Stimulated activated CD4-positive, alpha-beta T cell treated with anti-CD3 and anti-CD28 coated beads, Interleukin-15, amount 100 ng/mL, for 1 hour (primary cell): ENCODE data around the gene ZNF683.
"Not testable (repeated sequence)": the region's sequence is repeated elsewhere in the genome, so short reads cannot be mapped to it uniquely, and the experiment has no call there.

Experiments used
- DNase-seq, 2 donors: peaks; one replicate each; pipeline ENCODE4 v3.0.0-alpha.2; 2020; ENCODE audit warnings: low read depth in 1 of 2, low spot score in 1 of 2

Gene ZNF683

DNA sequence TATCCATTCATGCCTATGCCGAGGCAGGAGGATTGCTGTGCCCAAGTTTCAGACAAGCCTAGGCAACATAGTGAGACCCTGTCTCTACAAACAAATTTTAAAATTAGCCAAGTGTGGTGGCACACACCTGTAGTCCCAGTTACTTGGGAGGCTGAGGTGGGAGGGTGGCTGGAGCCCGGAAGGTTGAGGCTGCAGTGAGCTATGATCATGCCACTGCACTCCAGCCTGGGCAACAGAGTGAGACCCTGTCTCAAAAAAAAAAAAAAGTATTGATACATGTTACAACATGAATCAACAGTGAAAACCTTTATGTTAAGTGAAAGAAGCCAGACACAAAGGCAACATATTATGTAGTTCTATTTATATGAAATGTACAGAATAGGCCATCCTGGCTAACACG is 12.5 kb upstream of the ZNF683 start:
- not testable (repeated sequence) for DNase-seq

DNA sequence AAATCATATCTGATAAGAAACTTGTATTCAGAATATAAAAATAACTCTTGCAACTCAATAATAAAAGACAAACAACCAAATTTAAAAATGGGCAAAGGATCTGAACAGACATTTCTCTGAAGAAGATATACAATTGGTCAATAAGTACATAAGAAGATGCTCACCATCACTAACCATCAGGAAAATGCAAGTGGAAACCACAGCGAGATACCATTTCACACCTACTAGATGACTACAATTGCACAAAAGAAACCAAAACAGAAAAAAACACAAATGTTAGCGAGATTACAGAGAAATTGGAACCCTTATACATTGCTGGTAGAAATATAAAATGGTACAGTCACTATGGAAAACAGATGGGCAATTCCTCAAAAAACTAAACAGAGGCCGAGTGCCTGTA is 11.5 kb upstream of the ZNF683 start:
- DNase-seq: no peak

DNA sequence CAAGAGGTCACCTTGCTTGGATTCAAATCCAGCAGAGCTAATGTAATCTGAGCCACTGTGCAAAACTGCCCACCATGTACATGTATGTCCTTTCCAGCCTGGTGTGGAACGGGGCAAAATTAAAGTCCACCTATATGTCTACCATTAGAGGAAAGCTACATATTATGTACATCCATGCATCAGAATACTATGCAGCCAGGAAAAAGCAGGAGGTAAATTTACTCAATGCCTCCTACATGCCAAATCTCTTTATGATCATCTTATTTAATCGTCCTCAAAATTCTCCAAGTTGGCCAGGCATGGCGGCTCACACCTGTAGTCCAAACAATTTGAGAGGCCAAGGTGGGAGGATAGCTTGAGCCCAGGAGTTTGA is 6.3 kb upstream of the ZNF683 start:
- no peak for DNase-seq

DNA sequence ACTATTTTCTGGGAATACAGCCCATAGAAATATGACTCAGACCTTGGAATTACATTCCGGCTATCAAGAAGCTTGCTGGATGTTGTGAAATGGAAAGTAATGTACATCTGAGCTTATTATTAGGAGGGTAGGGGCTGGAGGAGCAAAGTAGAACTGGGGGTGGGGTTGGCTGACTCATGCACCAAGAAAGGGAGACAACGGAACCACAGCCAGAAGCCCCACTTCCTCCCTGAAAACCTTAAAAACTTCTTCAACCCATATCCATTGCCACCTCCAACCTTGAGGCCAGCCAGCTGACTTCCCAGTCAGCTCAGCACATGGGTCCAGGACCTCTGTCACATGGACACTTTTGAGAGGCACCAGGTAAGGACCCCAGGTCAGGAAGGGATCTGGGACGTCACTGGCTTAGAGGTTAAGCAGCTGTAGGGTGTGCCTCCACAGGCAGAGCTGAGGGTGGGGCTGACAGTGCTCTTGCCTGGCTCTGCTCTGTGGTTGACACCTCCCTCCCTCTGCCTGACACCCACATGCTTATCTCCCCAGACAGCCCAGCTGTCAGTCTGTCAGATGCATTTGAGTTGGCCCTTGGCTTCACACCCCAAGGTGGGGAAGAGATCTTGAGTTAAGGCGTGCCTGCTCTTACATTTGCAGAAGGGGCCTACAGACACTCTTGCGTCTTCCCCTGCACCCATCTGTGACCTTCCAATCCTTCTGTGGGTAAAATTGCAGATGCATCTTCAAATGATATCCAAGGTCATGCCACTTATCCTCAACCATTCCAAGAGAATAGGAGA is 5.7 kb upstream of the ZNF683 start:
- peak; percentile 31 to 61 for DNase-seq

DNA sequence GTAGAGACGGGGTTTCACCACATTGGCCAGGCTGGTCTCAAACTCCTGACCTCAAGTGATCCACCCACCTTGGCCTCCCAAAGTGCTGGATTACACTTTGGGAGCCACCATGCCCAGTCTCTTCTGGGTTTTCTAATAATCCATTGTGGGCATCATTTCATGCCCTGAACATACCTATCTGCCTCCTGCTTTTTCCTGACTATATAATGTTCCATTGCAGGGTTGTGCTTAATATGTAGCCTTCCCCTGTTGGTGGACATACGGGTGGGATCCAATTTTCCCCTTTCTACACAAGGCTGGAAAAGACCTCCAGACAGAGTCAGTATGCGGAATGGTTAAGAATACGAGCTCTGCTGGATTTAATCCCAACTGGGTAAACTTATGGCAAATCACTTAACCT is 3.5 kb upstream of the ZNF683 start:
- no peak for DNase-seq

DNA sequence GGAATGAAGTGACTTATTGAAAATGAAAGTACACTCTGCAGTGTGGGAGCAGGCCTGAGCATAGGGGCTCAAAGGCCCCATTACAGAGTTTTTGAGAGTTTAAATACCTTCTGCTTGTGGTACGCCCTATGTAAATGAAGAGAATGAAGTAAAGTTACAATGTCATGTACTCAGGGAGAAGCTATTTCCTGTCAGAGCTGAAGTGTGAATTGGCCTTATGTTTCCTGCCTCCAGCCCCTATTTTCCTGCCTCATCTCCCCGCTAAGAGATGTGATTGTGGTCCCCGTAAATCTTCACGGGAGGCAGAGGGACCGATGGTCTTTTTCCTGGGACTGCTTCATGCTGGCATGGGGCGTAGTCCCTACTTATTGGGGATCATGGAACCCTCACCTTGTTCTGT is 2.5 kb upstream of the ZNF683 start:
- DNase-seq: no peak

DNA sequence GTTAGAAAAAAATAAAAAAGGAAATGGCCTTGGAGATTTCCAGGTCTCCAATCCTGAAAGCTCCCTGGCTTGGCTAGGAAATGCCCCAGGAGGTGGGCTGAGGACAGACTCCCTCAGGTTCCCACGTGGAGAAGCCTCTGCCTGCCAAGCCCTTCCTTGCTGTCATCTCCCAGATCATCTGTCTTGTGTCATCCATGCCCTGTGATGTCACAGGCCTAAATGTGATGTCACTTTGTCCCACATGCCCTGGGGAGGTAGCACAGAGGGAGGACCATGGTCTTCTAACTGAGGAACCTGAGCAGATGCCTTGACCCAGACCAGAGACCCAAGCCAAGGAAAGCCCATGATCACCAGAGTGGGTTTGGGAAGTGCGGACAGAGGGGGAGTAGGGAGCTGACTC is 1.8 kb upstream of the ZNF683 start:
- DNase-seq: not testable (repeated sequence)

DNA sequence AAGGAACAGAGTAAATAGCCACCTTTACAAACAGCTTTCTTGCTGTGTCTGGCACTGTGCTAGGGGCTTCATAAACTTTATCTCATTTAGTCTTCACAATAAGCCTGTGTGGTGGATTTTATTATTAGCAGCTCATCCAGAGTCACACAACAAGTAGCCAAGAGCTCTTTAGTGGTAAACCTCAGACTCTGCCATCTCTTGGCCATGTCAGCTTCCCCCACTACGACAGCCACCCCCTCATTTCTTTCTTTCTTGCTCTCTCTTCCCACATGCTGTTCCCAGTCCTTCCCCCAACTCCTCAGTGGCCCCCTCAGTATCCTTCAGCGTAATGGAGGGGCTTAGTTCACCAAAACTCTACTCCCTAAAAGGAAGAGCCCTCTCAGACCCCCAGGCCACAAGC is 1.2 kb upstream of the ZNF683 start:
- no peak for DNase-seq

DNA sequence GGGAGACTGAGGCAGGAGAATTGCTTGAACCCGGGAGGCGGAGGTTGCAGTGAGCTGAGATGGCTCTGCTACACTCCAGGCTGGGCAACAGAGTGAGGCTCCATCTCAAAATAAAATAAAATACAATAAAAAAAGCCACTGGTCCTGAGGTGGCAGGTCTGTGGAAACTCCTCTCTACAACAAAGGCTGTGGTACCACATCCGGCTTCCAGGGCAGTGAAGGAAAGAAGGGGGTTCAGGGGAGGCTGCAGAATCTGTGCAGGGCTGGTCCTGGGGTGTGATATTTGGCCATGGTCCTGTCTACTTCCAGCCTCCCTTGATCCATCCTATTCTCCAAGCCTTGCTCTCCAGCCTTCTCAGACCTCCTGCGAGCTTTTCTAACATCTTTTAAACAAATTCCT is 731 bp upstream of the ZNF683 start:
- DNase-seq: peak in 1 of 2 donors; percentile 16

DNA sequence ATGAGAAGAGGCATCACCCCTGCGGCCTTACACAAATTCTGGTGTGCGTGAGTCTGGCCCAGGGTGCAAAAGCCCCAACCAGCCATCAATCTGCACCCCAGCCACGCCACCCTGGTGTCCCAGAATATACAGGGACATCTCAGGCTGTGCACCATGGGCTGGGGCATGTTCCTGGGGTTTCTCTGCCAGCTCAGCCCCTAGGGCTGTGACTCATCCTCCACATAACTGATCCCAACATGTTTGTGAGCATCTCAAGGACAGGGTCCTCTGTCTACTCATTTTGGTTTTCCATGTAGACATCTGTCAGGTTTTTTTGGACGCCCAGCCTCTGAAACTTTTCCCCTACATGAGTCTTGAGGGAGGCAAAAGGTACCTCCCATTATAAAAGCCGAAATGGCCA is 511 bp downstream of the ZNF683 start:
- no peak for DNase-seq

DNA sequence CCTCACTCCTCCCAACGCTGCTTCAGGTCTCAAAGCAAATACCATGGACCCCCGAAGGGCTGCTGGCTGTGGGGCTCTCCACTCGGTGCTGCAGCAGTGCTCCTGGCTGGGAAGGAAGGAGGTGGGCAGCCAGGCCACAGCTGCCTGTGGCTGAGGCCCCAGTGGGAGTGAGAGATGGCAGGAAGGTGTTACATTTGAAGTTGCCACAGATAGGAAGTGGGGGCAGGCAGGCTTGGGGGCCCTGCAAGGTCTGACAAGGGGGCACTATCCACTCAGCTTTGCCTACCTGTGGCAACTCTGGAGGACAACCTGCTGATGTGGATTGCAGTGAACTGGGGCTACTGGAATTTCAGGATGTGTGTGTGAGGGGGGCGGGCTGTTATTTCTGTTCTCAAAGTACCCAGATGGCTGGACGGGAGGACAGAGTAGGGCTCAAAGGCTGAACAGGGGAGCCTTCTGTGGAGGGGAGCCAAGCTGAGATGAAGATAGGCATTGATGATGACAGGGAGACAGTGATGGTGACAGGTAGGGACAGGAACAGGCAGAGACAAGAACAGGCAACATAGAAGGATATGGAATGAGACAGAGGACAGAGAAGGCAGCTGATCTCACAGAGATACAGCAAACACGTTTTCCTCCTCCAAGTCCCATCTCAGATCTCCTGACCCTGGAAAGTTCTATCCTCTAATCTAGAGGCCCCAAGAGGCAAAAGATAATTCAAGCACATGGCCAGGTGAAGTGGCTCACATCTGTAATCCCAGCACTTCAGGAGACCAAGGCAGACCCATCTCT is 1.8 kb downstream of the ZNF683 start:
- DNase-seq: no peak

DNA sequence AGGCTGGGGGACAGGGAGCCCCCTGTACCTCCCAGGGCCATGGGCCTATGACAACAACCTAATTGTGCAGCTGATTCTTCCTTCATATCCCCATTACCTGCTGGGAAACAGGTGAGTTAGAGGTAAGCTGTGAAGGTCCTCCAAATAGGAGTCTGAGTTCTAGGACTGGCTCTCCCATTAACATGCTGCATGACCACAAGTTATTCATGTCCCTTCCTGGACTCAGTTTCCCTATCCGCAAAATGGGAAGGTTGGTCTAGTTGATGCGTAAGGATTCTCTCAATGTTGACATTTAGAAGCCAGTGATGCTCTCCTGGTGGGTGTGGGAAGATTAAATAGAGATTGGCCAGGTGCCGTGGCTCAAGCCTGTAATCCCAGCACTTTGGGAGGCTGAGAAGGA is 4.1 kb downstream of the ZNF683 start:
- DNase-seq: no peak

DNA sequence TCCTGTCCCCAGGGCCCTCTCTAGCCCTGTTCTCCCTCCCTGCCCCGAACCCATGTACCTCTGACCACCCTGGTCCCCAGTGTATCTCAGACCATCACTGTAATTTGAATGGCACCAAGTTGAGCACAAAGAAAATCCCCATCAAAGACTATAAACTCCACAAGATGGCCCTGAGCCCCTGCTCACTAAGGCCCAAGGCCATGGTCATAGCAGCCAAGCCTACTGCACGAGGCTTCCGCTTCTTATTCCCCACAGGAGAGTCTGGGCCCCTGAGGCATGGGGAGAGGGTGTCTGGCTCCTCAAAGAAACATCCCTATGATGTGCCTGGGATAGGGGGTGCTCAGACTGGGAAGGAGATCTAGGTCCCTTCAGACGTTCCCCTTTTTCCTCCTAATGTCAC is 4.5 kb downstream of the ZNF683 start:
- no peak for DNase-seq

DNA sequence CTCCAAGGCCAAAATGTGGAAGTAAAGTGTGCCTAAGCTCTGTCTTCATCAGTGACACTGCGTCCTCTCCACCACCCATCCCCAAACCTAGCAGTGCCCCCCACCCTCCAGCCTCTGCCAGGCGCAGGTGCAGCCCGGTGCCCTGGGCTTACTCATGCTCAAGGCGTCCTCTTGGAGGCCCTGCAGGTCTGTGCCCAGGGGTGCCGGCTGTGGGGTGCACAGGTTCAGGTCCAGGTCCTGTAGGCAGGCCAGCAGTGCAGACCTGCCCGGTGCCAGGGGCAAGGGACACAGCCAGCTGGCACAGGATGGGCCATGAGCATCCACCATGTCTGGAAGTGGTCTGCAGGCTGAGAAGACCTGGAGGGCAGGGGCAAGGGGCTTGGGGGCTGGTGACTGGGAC is 5.1 kb downstream of the ZNF683 start:
- no peak for DNase-seq

DNA sequence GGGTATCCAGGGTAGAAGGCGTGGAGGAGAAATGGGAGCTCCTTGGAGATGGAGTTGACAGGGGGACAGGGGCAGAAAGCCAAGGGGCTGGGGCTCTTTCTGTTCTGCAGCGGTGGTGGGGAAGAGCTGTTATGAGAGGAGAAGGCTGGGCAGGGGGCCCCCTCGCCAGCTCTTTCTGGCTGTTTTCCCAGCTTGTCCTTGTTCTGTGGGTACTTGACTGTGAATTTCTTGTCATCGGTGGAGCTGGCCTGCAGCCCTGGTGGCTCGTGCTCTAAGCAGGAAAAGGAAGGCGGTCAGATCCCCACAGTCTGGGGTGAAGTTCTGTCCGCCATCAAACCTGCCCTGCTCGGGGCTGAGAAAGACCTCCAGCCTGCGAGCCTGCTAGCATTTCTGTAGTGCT is 7.6 kb downstream of the ZNF683 start:
- no peak for DNase-seq

DNA sequence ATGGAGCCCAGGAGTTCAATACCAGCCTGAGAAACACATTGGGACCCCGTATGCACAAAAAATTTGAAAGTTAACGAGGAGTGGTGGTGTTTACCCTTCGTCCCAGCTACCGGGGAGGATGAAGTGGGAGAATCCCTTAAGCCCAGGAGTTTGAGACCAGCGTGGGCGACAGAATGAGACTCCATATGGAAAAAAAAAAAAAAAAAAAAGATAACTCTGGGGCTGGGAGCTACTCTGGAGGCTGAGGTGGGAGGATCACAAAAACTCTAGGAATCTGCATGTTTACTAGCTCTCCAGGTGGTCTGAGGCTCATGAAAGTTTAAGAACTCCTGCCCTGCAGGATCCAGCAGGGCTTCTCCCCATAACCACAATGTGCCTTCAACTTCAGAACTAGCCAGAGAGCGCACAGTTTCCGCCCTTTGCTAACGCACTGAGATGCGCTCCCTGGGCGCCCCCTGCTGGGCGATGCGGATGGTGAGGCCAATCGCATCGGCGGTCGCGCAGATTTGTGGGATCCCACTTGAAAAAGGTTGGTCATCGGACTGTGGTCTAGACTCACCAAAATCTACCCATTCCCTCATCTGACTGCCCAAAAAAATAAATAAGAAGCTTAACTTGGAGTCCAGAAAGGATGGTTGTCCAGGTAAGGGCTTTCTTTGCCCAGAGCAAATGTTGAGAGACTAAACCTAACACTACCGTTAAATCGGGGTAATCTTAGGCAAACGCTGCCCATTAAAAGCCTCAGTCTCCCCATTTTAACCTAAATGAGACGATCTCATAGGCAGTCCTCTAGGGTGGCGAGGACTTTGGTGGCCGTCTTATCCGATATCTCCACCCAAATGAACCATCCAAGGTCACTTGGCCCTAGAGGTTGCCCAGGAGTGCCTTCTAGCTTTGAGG is 8.8 kb downstream of the ZNF683 start:
- DNase-seq: peak; percentile 73 to 79

DNA sequence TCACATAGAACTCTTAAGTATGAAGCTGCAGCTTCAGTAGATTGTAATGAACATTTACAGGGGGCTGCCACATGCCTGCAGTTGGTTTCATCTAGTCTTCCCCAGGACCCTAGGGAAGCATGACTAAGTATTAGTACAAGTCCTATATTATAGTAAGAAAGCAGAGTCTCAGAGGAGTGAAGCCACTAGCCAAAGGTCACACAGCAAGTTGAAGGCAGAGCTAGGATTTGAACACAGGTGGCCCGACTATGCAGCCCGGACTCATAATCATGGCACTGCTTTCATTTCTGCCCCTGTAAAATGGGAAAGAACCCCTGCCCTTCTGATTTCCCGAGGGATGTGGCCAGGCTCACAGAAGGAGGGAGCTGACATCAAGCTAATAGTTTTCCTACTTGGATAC is 10.2 kb downstream of the ZNF683 start:
- DNase-seq: no peak

DNA sequence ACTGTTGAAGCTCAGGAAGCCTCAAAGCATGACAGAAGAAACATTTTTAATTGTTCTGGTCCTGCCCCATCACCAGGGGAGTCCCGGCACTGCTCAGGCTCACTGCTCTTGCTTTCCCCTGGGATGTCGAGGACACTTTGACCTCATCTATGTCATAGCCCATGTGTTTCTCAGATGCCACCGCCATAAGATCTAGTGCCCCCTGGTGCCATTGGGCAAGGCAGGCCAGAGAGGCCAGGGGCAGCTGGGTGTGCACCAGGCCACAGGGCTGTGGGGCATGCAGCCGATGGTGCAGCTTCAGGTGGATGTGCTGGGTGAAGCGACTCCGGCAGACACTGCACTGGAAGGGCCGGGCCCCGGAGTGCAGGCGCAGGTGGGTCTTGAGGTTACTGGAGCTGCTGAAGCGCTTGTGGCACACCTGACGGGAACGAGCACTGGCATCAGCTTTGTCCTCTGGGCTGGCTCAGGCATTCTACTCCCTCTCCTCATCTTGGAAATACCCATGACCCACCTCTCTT is 10.9 kb downstream of the ZNF683 start:
- DNase-seq: no peak

DNA sequence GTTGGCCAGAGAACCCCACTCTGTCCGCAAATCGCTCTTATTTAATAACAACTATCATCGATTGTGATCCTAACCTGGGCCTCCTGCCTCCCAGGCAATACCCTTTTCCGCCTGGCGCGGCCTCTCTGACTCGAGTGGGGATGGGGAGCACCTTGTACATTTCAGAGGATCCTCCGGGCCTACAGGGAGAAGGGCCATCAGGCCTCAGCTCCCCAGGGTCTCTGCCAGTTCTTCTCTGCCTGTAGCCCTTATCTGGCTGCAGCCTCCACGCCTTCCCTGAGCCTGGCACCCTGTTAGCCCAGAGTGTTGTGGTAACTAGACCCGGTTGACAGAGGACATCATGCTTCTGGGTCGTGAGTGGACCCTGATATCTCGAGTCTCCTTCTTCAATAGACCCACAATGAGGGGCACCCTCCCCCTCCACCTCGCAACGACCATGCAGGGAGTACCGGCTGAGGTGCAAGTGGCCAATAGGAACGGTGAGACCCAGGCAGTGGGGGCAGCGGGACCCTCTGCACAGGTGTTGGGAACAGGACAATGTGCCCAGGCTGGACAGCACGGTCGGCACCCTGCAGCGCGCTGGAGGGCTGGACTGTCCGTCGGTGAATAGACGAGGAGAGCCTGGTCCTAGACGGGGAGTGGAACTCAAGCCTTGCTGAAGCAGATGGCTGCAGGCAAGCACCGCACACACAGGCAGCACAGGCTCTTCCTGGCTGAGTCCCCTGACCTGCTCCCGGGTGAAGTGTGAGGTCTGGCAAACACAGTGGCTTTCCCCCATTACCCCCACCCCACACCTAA is 11.5 kb downstream of the ZNF683 start:
- DNase-seq: no peak

DNA sequence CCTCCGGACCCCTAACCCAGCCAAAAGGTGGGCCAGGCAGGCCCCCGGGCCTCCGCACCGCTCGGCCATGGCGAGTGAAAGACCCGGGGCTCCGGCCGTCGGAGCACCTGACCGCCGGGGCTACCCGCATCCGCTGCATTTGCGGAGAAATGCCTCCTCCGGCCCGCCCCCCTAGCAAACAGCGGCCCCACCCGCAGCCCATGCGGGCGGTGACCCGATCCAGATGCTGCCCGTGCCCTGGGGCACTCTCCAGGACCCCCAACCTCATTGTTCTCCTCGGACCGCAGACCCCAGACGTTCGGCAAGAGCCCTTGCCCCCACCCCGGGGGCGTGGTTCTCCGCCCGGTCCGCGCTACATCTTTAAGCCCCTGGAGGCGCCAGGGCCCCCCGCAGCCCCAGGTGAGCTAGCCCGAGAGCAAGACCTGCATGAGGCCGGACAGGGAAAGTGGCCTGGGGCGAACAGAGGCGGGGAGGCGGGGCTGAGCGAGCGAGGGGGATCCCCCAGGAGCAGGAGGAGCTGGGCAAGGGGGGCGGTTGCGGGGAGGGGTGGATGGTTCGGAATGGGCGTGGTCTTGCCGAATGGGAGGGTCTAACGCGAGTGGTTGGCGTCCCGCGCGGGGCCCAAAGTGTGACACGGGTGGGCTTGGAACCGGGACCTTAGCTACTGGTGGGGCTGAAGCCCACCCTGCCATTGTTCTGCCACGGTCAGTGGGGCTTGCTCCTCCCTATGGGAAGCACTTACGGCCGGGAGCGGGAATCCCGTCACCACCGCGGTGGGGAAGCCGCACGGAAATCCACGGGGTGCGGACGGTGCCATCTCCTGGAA is 12.4 kb downstream of the ZNF683 start:
- DNase-seq: peak in 1 of 2 donors; percentile 39
